Loucy (cell line): Measurements from ENCODE around the gene WNT2B.

Experiments
- H2AFZ ChIP-seq: fragments of 200-600 bp; sonication (generic); 2 replicates; pipeline ENCODE4 v1.6.0; 2016; ENCODE audit warnings: antibody characterized with exemption, mild to moderate bottlenecking, low read length, moderate library complexity
- H3F3A ChIP-seq: fragments of 200-600 bp; 2 replicates; pipeline ENCODE4 v1.6.0; 2016; ENCODE audit warnings: antibody characterized with exemption, low read depth, mild to moderate bottlenecking
- H3K27me3 ChIP-seq: fragments of 200-600 bp; sonication (generic); 2 replicates; pipeline ENCODE4 v1.6.1; 2014; ENCODE audit warnings: low read length, mild to moderate bottlenecking; ENCODE audit not compliant: insufficient read depth, poor library complexity, severe bottlenecking
- H3K36me3 ChIP-seq: fragments of 200-600 bp; sonication (generic); 2 replicates; pipeline ENCODE4 v1.6.1; 2016; ENCODE audit warnings: low read length; ENCODE audit not compliant: insufficient read depth
- H3K4me1 ChIP-seq: fragments of 200-600 bp; sonication (generic); 2 replicates; pipeline ENCODE4 v1.5.1; 2014; ENCODE audit warnings: low read length, mild to moderate bottlenecking; ENCODE audit not compliant: insufficient read depth, poor library complexity, severe bottlenecking
- H3K4me2 ChIP-seq: fragments of 200-600 bp; sonication (generic); 2 replicates; pipeline ENCODE4 v1.6.0; 2014; ENCODE audit warnings: antibody characterized with exemption, low read length, low read depth, mild to moderate bottlenecking; ENCODE audit not compliant: poor library complexity, severe bottlenecking
- H3K4me3 ChIP-seq: fragments of 200-600 bp; sonication (generic); 2 replicates; pipeline ENCODE4 v1.5.1; 2014; ENCODE audit warnings: low read length, mild to moderate bottlenecking, mixed read lengths; ENCODE audit not compliant: poor library complexity, severe bottlenecking
- H3K79me2 ChIP-seq: fragments of 200-600 bp; sonication (generic); 2 replicates; pipeline ENCODE4 v1.6.1; 2014; ENCODE audit warnings: low read length; ENCODE audit not compliant: insufficient read depth
- H3K9ac ChIP-seq: fragments of 200-600 bp; sonication (generic); 2 replicates; pipeline ENCODE4 v1.6.0; 2014; ENCODE audit warnings: mild to moderate bottlenecking, low read depth, low read length, moderate library complexity; ENCODE audit not compliant: poor library complexity, severe bottlenecking
- H3K9me2 ChIP-seq: fragments of 200-600 bp; sonication (generic); replicated peaks from 2 replicates; pipeline ENCODE4 v1.6.1; 2016; ENCODE audit warnings: low read depth, low read length, mixed read lengths
- H3K9me3 ChIP-seq: fragments of 200-600 bp; sonication (generic); 2 replicates; pipeline ENCODE4 v1.6.1; 2014; ENCODE audit warnings: mild to moderate bottlenecking, antibody characterized with exemption, low read length, low read depth; ENCODE audit not compliant: insufficient read depth
- H4K20me1 ChIP-seq: fragments of 200-600 bp; sonication (generic); 2 replicates; pipeline ENCODE4 v1.6.0; 2014; ENCODE audit warnings: antibody characterized with exemption, low read length, mild to moderate bottlenecking; ENCODE audit not compliant: insufficient read depth, poor library complexity, severe bottlenecking
- CTCF ChIP-seq: fragments of 200-600 bp; sonication (generic); conservative IDR thresholded peaks from 2 replicates; pipeline ENCODE4 v1.5.1; 2014; ENCODE audit warnings: mild to moderate bottlenecking, antibody characterized with exemption, low read length
- EZH2phosphoT487 ChIP-seq: fragments of 200-600 bp; IDR thresholded peaks from 2 replicates; pipeline ENCODE4 v1.6.1; 2018; ENCODE audit warnings: antibody characterized with exemption, mild to moderate bottlenecking, moderate library complexity, borderline replicate concordance

The WNT2B gene

DNA sequence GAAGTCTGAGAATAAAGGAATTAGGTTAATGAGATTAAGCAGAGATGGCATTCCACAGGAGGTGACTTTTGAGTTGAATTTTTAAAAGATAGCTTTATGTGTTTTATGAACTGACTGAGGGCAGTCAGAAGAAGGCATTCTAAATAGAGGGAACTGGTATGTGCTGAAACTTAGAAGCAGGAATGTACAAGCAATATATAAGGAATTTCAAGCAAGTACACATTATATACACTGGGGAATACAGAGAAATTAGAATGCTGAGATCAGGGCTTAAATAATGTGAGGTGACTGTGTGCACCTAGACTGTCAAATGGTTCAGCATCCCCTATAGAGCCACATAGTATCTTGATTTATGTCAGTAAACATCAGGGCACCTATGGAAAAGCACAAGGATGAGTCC is 19.3 kb downstream of the WNT2B start:
- H3K4me1 ChIP-seq: no peaks in the 10 kb centered on the region
- no peak overlapping the region for H3K9ac ChIP-seq
- no peaks in the 10 kb centered on the region for H3K9me3 ChIP-seq
- no peak overlapping the region for H3K4me2 ChIP-seq
- H4K20me1 ChIP-seq: no peaks in the 10 kb centered on the region
- H3F3A ChIP-seq: no peaks in the 10 kb centered on the region
- H2AFZ ChIP-seq: no peak overlapping the region
- H3K79me2 ChIP-seq: no peaks in the 10 kb centered on the region
- H3K27me3 ChIP-seq: no peaks in the 10 kb centered on the region
- H3K36me3 ChIP-seq: no peaks in the 10 kb centered on the region
- no peaks in the 10 kb centered on the region for H3K9me2 ChIP-seq
- no peak for TF ChIP-seq EZH2phosphoT487
- no peak for TF ChIP-seq CTCF
- H3K4me3 ChIP-seq: no peak overlapping the region

GRCh38 chr1:112529301-112529700 is 20.5 kb downstream of the WNT2B start:
- Histone ChIP-seq H3K79me2 (no peaks in the 10 kb centered on the region), H3K4me3 (no peak overlapping the region), H4K20me1 (no peaks in the 10 kb centered on the region), H3F3A (no peaks in the 10 kb centered on the region), H2AFZ (no peak overlapping the region), H3K9me2 (no peaks in the 10 kb centered on the region), H3K9ac (no peak overlapping the region), H3K36me3 (no peaks in the 10 kb centered on the region), H3K4me1 (no peaks in the 10 kb centered on the region), H3K9me3 (no peaks in the 10 kb centered on the region), H3K27me3 (no peaks in the 10 kb centered on the region), H3K4me2 (no peak overlapping the region)
- TF ChIP-seq EZH2phosphoT487: no peak
- TF ChIP-seq CTCF: no peak

- H3K4me1 ChIP-seq: no peaks in the 10 kb centered on the region
- no peaks in the 10 kb centered on the region for H3K36me3 ChIP-seq
- TF ChIP-seq CTCF (no peak), EZH2phosphoT487 (no peak)
Observed at GRCh38 chr1:112530832-112531231, 22.1 kb downstream of the WNT2B start.

More at GRCh38 chr1:112530832-112531231, 22.1 kb downstream of the WNT2B start:
- Histone ChIP-seq H3K9me2 (no peaks in the 10 kb centered on the region), H2AFZ (no peak overlapping the region), H3F3A (no peaks in the 10 kb centered on the region), H3K9me3 (no peaks in the 10 kb centered on the region), H3K4me2 (no peak overlapping the region), H3K27me3 (no peaks in the 10 kb centered on the region), H3K4me3 (no peak overlapping the region), H3K79me2 (no peaks in the 10 kb centered on the region), H3K9ac (no peak overlapping the region), H4K20me1 (no peaks in the 10 kb centered on the region)
